NK-92 treated with Interleukin-12 subunit alpha and Interleukin-12 subunit beta, amount 100 ng/mL, for 24 hours (cell line): ENCODE results near the gene MCRIP2.
"Not testable (repeated sequence)": the region's sequence is repeated elsewhere in the genome, so short reads cannot be mapped to it uniquely, and the experiment has no call there.

ENCODE experiments used
- DNase-seq: peaks from one replicate; lab custom pipeline; 2025; lab: John Stamatoyannopoulos, UW

The MCRIP2 gene

GRCh38 chr16:641326-642188 is at the start of gene MCRIP2:
MCRIP2 (plus strand) TSS chr16:641828; CDS start chr16:641992, 164 bp downstream.
- DNase-seq, result peak; percentile 36

- DNase-seq, result no peak
Measured at GRCh38 chr16:591892-592517, 49.6 kb upstream of the MCRIP2 start.

- DNase-seq, result peak; percentile 22
Measured at GRCh38 chr16:592518-593306, 48.9 kb upstream of the MCRIP2 start.

GRCh38 chr16:593406-593805 is 48.2 kb upstream of the MCRIP2 start:
- DNase-seq, result no peak

- no peak for DNase-seq
Measured at GRCh38 chr16:593807-594206, 47.8 kb upstream of the MCRIP2 start.

GRCh38 chr16:595094-595528 is 46.5 kb upstream of the MCRIP2 start:
- no peak for DNase-seq

GRCh38 chr16:595942-596735 is 45.5 kb upstream of the MCRIP2 start:
- DNase-seq, result no peak

- no peak for DNase-seq
Measured at GRCh38 chr16:596736-597060, 44.9 kb upstream of the MCRIP2 start.

GRCh38 chr16:597655-598054 is 44.0 kb upstream of the MCRIP2 start:
- not testable (repeated sequence) for DNase-seq

GRCh38 chr16:598823-599739 is 42.5 kb upstream of the MCRIP2 start:
- DNase-seq, result no peak

- no peak for DNase-seq
Measured at GRCh38 chr16:600781-601180, 40.8 kb upstream of the MCRIP2 start.

GRCh38 chr16:603933-604332 is 37.7 kb upstream of the MCRIP2 start:
- no peak for DNase-seq

- DNase-seq, result no peak
Measured at GRCh38 chr16:606656-607307, 34.8 kb upstream of the MCRIP2 start.

- no peak for DNase-seq
Measured at GRCh38 chr16:608019-608418, 33.6 kb upstream of the MCRIP2 start.

- DNase-seq, result no peak
Measured at GRCh38 chr16:609316-609715, 32.3 kb upstream of the MCRIP2 start.

- DNase-seq, result no peak
Measured at GRCh38 chr16:609984-610383, 31.6 kb upstream of the MCRIP2 start.

GRCh38 chr16:610513-611381 is 30.9 kb upstream of the MCRIP2 start:
- DNase-seq, result no peak

- DNase-seq, result no peak
Measured at GRCh38 chr16:615122-615521, 26.5 kb upstream of the MCRIP2 start.
